ENCODE data around the gene RBM12. TPM values are rescaled to one million over a fixed set of nuclear protein-coding genes. Genes with fewer than 3 reads are reported as not detected.

RBM12 gene
- polyA plus RNA-seq, 4 donors: 6.9 to 61.6 (median 12.6) TPM

Other genes starting within 250 kb of the RBM12 start
- under 1 TPM in 2 of 4 donors, not detected in 2; 0.01 to 0.07 TPM for gene GDF5, start 226.7 kb downstream of the RBM12 start, polyA plus RNA-seq
- 10 to 100 TPM in 2 of 4 donors, 1 to 10 TPM in 2; 3.0 to 31.7 (median 8.8) TPM for gene CEP250, start 209.3 kb downstream of the RBM12 start, polyA plus RNA-seq
- gene C20orf173, start 135.2 kb downstream of the RBM12 start, polyA plus RNA-seq: not detected
- gene ERGIC3, start 122.8 kb downstream of the RBM12 start, polyA plus RNA-seq: 100 to 1,000 TPM; 198 to 270 (median 225) TPM
- 10 to 100 TPM in 1 of 4 donors, 1 to 10 TPM in 2, under 1 TPM in 1; 0.96 to 10.5 (median 2.1) TPM for gene SPAG4, start 49.1 kb downstream of the RBM12 start, polyA plus RNA-seq
- 100 to 1,000 TPM in 3 of 4 donors, 10 to 100 TPM in 1; 94.3 to 132 (median 113) TPM for gene CPNE1, start within 50 bp of the RBM12 start, polyA plus RNA-seq
- 10 to 100 TPM; 21.9 to 39.6 (median 34.1) TPM for gene NFS1, start 34.5 kb upstream of the RBM12 start, polyA plus RNA-seq
- gene ROMO1, start 34.5 kb upstream of the RBM12 start, polyA plus RNA-seq: 100 to 1,000 TPM; 139 to 755 (median 502) TPM
- gene RBM39, start 77.4 kb upstream of the RBM12 start, polyA plus RNA-seq: 100 to 1,000 TPM; 148 to 418 (median 215) TPM
- 10 to 100 TPM in 3 of 4 donors, 1 to 10 TPM in 1; 9.6 to 23.1 (median 14.9) TPM for gene PHF20, start 107.1 kb upstream of the RBM12 start, polyA plus RNA-seq

All from small intestine (tissue), 4 donors.